ENCODE results near the gene ANTXR1. TPM values are rescaled to one million over a fixed set of nuclear protein-coding genes. Genes with fewer than 3 reads are reported as not detected.

The ANTXR1 gene
- total RNA-seq, 1 experiment from 2014 or later: 25.7 TPM

GRCh38 chr2:69090820-69091219 is 77.8 kb downstream of the ANTXR1 start:
- ChIA-PET CTCF (no interaction called here), POLR2A (no interaction called here)

More at GRCh38 chr2:69090820-69091219, 77.8 kb downstream of the ANTXR1 start:
- intact Hi-C loops (cut with micrococcal nuclease): no loop called here
- Histone ChIP-seq H3K9ac (ENCODE audit: low read length) (no peak overlapping the region), H3K4me3 (replicated peaks in 1 of 2; ENCODE audit: low read depth in 1 of 2, low read length in 2 of 2) (no peak overlapping the region), H3K9me3 (ENCODE audit: control insufficient read depth in 1 of 2, insufficient read depth in 1 of 2, low read depth in 1 of 2, low read length in 2 of 2) (no peaks in the 10 kb centered on the region), H3K4me2 (ENCODE audit: low read length) (no peak overlapping the region), H4K20me1 (ENCODE audit: insufficient read depth) (no peaks in the 10 kb centered on the region), H3K79me2 (ENCODE audit: insufficient read depth, low read length) (no peaks in the 10 kb centered on the region), H2AFZ (ENCODE audit: low read depth, low read length, poor library complexity, severe bottlenecking) (no peak overlapping the region), H3K9me2 (ENCODE audit: insufficient read depth) (no peaks in the 10 kb centered on the region), H3K36me3 (ENCODE audit: control insufficient read depth in 1 of 2, insufficient read depth in 2 of 2, low read length in 2 of 2) (no peaks in the 10 kb centered on the region), H3K27ac (ENCODE audit: low read depth, low read length) (no peak overlapping the region), H3K4me1 (ENCODE audit: control insufficient read depth in 1 of 2, insufficient read depth in 2 of 2, low read length in 2 of 2) (no peaks in the 10 kb centered on the region), H3K27me3 (ENCODE audit: insufficient read depth, low read length) (no peaks in the 10 kb centered on the region)
- TF ChIP-seq CBX3 (IDR thresholded peaks at IDR 0.05; ENCODE audit: low read depth) (no peak), RAD21 (IDR thresholded peaks at IDR 0.05; ENCODE audit: low read depth) (no peak), CEBPB (IDR thresholded peaks at IDR 0.05; ENCODE audit: low read depth) (no peak), EGR1 (IDR thresholded peaks at IDR 0.05; ENCODE audit: low read depth) (no peak), FOSL1 (IDR thresholded peaks at IDR 0.05; ENCODE audit: low read depth) (no peak), SIN3A (IDR thresholded peaks at IDR 0.05; ENCODE audit: low read depth) (no peak), JUND (IDR thresholded peaks at IDR 0.05) (no peak), POLR2A (IDR thresholded peaks at IDR 0.05; ENCODE audit: borderline replicate concordance, extremely low read depth, insufficient read depth, insufficient read length) (no peak), ELF1 (IDR thresholded peaks at IDR 0.05; ENCODE audit: borderline replicate concordance, low read depth) (no peak), EZH2phosphoT487 (IDR thresholded peaks at IDR 0.05; ENCODE audit: borderline replicate concordance) (no peak), SP1 (IDR thresholded peaks at IDR 0.05; ENCODE audit: low read depth) (no peak), ZFX (IDR thresholded peaks at IDR 0.05) (no peak), CTCF (IDR thresholded peaks at IDR 0.05 in 2 of 3, conservative IDR thresholded peaks at IDR 0.05 in 1 of 3; ENCODE audit: borderline replicate concordance in 1 of 3, insufficient read depth in 1 of 3, low read depth in 2 of 3, low read length in 2 of 3) (no peak), POLR2AphosphoS5 (IDR thresholded peaks at IDR 0.05; ENCODE audit: low read depth, low read length) (no peak), YY1 (IDR thresholded peaks at IDR 0.05; ENCODE audit: extremely low read depth, insufficient replicate concordance, low read depth, low read length) (no peak), ZNF274 (IDR thresholded peaks at IDR 0.05; ENCODE audit: low read depth, low read length) (no peak), EZH2 (IDR thresholded peaks at IDR 0.05) (no peak), MAX (IDR thresholded peaks at IDR 0.05) (no peak)
- TF ChIP-seq, protein P1, sequence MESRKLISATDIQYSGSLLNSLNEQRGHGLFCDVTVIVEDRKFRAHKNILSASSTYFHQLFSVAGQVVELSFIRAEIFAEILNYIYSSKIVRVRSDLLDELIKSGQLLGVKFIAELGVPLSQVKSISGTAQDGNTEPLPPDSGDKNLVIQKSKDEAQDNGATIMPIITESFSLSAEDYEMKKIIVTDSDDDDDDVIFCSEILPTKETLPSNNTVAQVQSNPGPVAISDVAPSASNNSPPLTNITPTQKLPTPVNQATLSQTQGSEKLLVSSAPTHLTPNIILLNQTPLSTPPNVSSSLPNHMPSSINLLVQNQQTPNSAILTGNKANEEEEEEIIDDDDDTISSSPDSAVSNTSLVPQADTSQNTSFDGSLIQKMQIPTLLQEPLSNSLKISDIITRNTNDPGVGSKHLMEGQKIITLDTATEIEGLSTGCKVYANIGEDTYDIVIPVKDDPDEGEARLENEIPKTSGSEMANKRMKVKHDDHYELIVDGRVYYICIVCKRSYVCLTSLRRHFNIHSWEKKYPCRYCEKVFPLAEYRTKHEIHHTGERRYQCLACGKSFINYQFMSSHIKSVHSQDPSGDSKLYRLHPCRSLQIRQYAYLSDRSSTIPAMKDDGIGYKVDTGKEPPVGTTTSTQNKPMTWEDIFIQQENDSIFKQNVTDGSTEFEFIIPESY (IDR thresholded peaks at IDR 0.05; ENCODE audit: extremely low read depth, insufficient replicate concordance, low read length): no peak
- DNase-seq (ENCODE audit: low read depth, low spot score) (no peak), ATAC-seq (no peak)
- BruUV-seq (replicated peaks): no TSS peak
- RAD21 ChIA-PET (ENCODE audit: low non-redundant PET in 1 of 2, low total read pairs in 2 of 2, uncharacterized antibody in 2 of 2, unreplicated experiment in 2 of 2): no interaction called here

All from HCT116 (cell line).